ENCODE measurements around the gene ACO2. TPM values are rescaled to one million over a fixed set of nuclear protein-coding genes. Genes with fewer than 3 reads are reported as not detected.

The ACO2 gene
- total RNA-seq, 5 donors from 2014 or later (not counting 1 experiment from before 2014, with no cell fraction given) = 72.0 to 82.2 (median 77.0) TPM

GRCh38 chr22:41469218-41469851 lies 418 bp downstream of the ACO2 start:
- no peaks in the 10 kb centered on the region for H3K27me3 ChIP-seq (replicated peaks in 1 of 2; ENCODE audit: control insufficient read depth in 2 of 2, extremely low read depth in 1 of 2, insufficient read depth in 2 of 2, low read length in 1 of 2)
- H3K4me3 ChIP-seq (ENCODE audit: control insufficient read depth in 1 of 2, extremely low read depth in 1 of 2, low read length in 1 of 2) = peak overlapping the region; percentile 92 to 96
- Mint-ChIP-seq H3K36me3 (peaks cover 39% of the 10 kb centered on the region), H3K27ac (peak overlapping the region; percentile 99 to 100), H3K4me3 (peak overlapping the region; percentile 87 to 93 (median 87)), H3K27me3 (no peaks in the 10 kb centered on the region), H3K4me1 (peaks cover 55 to 65% (median 62%) of the 10 kb centered on the region in 3 donors), H3K9me3 (no peaks in the 10 kb centered on the region)
- under 1% methylated on average over 18 of the region's 30 CpGs for WGBS (ENCODE audit: insufficient coverage)
- CTCF ChIA-PET = interaction anchor here in 1 of 2 donors (0.8 to 1.2 kb wide), 2 partner anchors 66 to 168 kb away, joined by 3 read pairs; partner anchors contain the start of gene ZC3H7B
- H3K27ac ChIP-seq (ENCODE audit: low read length) = peak overlapping the region; percentile 92
- POLR2A ChIA-PET = interaction anchor here (0.5 to 2.5 kb wide), 7 partner anchors 9 to 88 kb away, joined by 5 to 25 read pairs (median 6); partner anchors contain the start of genes TOB2 (in 2 of the 2) and TEF (in 1 of the 2)
- H3K4me1 ChIP-seq (ENCODE audit: control insufficient read depth in 1 of 2, extremely low read depth in 1 of 2, insufficient read depth in 2 of 2, low read length in 2 of 2) = peaks cover 15 to 30% of the 10 kb centered on the region in 2 experiments
- ATAC-seq (replicated peaks in 1 of 4) (peak in 2 of 4 experiments; percentile 3 to 19), DNase-seq (peak in 7 of 35 experiments; percentile 4 to 28 (median 16))
- no peaks in the 10 kb centered on the region for H3K9me3 ChIP-seq
- peaks cover 7 to 40% of the 10 kb centered on the region in 2 donors for H3K36me3 ChIP-seq (ENCODE audit: control insufficient read depth in 2 of 2, extremely low read depth in 1 of 2, insufficient read depth in 1 of 2, low read length in 1 of 2)

GRCh38 chr22:41470886-41471285 lies 2.0 kb downstream of the ACO2 start:
- ATAC-seq (replicated peaks in 1 of 4) (no peak), DNase-seq (no peak)
- peaks cover 15 to 33% of the 10 kb centered on the region in 2 experiments for H3K4me1 ChIP-seq (ENCODE audit: control insufficient read depth in 1 of 2, extremely low read depth in 1 of 2, insufficient read depth in 2 of 2, low read length in 2 of 2)
- H3K4me3 ChIP-seq (ENCODE audit: control insufficient read depth in 1 of 2, extremely low read depth in 1 of 2, low read length in 1 of 2) = no peak overlapping the region
- H3K27me3 Mint-ChIP-seq = no peaks in the 10 kb centered on the region
- peaks cover 55 to 64% (median 58%) of the 10 kb centered on the region in 3 donors for H3K4me1 Mint-ChIP-seq
- no peaks in the 10 kb centered on the region for H3K9me3 Mint-ChIP-seq
- H3K36me3 ChIP-seq (ENCODE audit: control insufficient read depth in 2 of 2, extremely low read depth in 1 of 2, insufficient read depth in 1 of 2, low read length in 1 of 2) = peaks cover 7 to 25% of the 10 kb centered on the region in 2 donors
- peak overlapping the region in 1 of 2 donors; percentile 49 for H3K27ac Mint-ChIP-seq
- ChIA-PET POLR2A (no interaction called here), CTCF (interaction anchor here in 1 of 2 donors (0.5 kb wide), 1 partner anchor 17 kb away, joined by 15 read pairs; no protein-coding TSS in a partner anchor)
- peak overlapping the region; percentile 52 to 87 (median 61) for H3K4me3 Mint-ChIP-seq
- peaks cover 30% of the 10 kb centered on the region for H3K36me3 Mint-ChIP-seq
- WGBS (ENCODE audit: insufficient coverage) = 80% methylated on average over 1 of the region's 2 CpGs
- H3K27ac ChIP-seq (ENCODE audit: low read length) = no peak overlapping the region
- no peaks in the 10 kb centered on the region for H3K27me3 ChIP-seq (replicated peaks in 1 of 2; ENCODE audit: control insufficient read depth in 2 of 2, extremely low read depth in 1 of 2, insufficient read depth in 2 of 2, low read length in 1 of 2)
- no peaks in the 10 kb centered on the region for H3K9me3 ChIP-seq

- Histone ChIP-seq H3K4me1 (ENCODE audit: control insufficient read depth in 1 of 2, extremely low read depth in 1 of 2, insufficient read depth in 2 of 2, low read length in 2 of 2) (peaks cover 15 to 30% of the 10 kb centered on the region in 2 experiments), H3K36me3 (ENCODE audit: control insufficient read depth in 2 of 2, extremely low read depth in 1 of 2, insufficient read depth in 1 of 2, low read length in 1 of 2) (peaks cover 7 to 18% of the 10 kb centered on the region in 2 donors), H3K27ac (ENCODE audit: low read length) (no peak overlapping the region), H3K4me3 (ENCODE audit: control insufficient read depth in 1 of 2, extremely low read depth in 1 of 2, low read length in 1 of 2) (no peak overlapping the region), H3K9me3 (no peaks in the 10 kb centered on the region), H3K27me3 (replicated peaks in 1 of 2; ENCODE audit: control insufficient read depth in 2 of 2, extremely low read depth in 1 of 2, insufficient read depth in 2 of 2, low read length in 1 of 2) (no peaks in the 10 kb centered on the region)
- Mint-ChIP-seq H3K4me3 (no peak overlapping the region), H3K36me3 (peaks cover 25% of the 10 kb centered on the region), H3K27me3 (no peaks in the 10 kb centered on the region), H3K9me3 (no peaks in the 10 kb centered on the region), H3K27ac (no peak overlapping the region), H3K4me1 (peaks cover 55 to 61% (median 55%) of the 10 kb centered on the region in 3 donors)
- no CpG with 5 or more reads among the region's 2 CpGs for WGBS (ENCODE audit: insufficient coverage)
- POLR2A ChIA-PET = interaction anchor here in 1 of 2 donors (0.6 kb wide), 1 partner anchor 18 kb away, joined by 4 read pairs; no protein-coding TSS in a partner anchor
- ATAC-seq (replicated peaks in 1 of 4) (no peak), DNase-seq (no peak)
- CTCF ChIA-PET = no interaction called here
These were observed 2.7 kb downstream of the ACO2 start for GRCh38 chr22:41471568-41471967.

GRCh38 chr22:41474872-41475451 lies 6.0 kb downstream of the ACO2 start:
- no peaks in the 10 kb centered on the region for H3K9me3 Mint-ChIP-seq
- H3K4me3 ChIP-seq (ENCODE audit: control insufficient read depth in 1 of 2, extremely low read depth in 1 of 2, low read length in 1 of 2) = no peak overlapping the region
- no peak for ATAC-seq (replicated peaks in 1 of 4)
- no peak for DNase-seq
- no peaks in the 10 kb centered on the region for H3K27me3 ChIP-seq (replicated peaks in 1 of 2; ENCODE audit: control insufficient read depth in 2 of 2, extremely low read depth in 1 of 2, insufficient read depth in 2 of 2, low read length in 1 of 2)
- peaks cover 10 to 20% of the 10 kb centered on the region in 2 donors for H3K36me3 ChIP-seq (ENCODE audit: control insufficient read depth in 2 of 2, extremely low read depth in 1 of 2, insufficient read depth in 1 of 2, low read length in 1 of 2)
- 93% methylated on average over 3 of the region's 6 CpGs for WGBS (ENCODE audit: insufficient coverage)
- CTCF ChIA-PET = interaction anchor here in 1 of 2 donors (0.6 kb wide), 1 partner anchor 607 kb away, joined by 3 read pairs; no protein-coding TSS in a partner anchor
- no peak overlapping the region for H3K4me3 Mint-ChIP-seq
- peaks cover 3% of the 10 kb centered on the region in 2 experiments for H3K4me1 ChIP-seq (ENCODE audit: control insufficient read depth in 1 of 2, extremely low read depth in 1 of 2, insufficient read depth in 2 of 2, low read length in 2 of 2)
- no peak overlapping the region for H3K27ac ChIP-seq (ENCODE audit: low read length)
- peaks cover 13% of the 10 kb centered on the region for H3K36me3 Mint-ChIP-seq
- H3K27ac Mint-ChIP-seq = no peak overlapping the region
- POLR2A ChIA-PET = interaction anchor here (0.6 to 0.7 kb wide), 3 partner anchors 10 to 382 kb away, joined by 3 to 13 read pairs (median 6); no protein-coding TSS in a partner anchor
- no peaks in the 10 kb centered on the region for H3K27me3 Mint-ChIP-seq
- no peaks in the 10 kb centered on the region for H3K9me3 ChIP-seq
- H3K4me1 Mint-ChIP-seq = peaks cover 45 to 58% (median 50%) of the 10 kb centered on the region in 3 donors

GRCh38 chr22:41478473-41478872 lies 9.6 kb downstream of the ACO2 start:
- Mint-ChIP-seq H3K27me3 (no peaks in the 10 kb centered on the region), H3K27ac (no peak overlapping the region), H3K9me3 (no peaks in the 10 kb centered on the region), H3K36me3 (peaks cover 5% of the 10 kb centered on the region), H3K4me3 (no peak overlapping the region), H3K4me1 (peaks cover 45 to 52% (median 49%) of the 10 kb centered on the region in 3 donors)
- Histone ChIP-seq H3K4me3 (ENCODE audit: control insufficient read depth in 1 of 2, extremely low read depth in 1 of 2, low read length in 1 of 2) (no peak overlapping the region), H3K36me3 (ENCODE audit: control insufficient read depth in 2 of 2, extremely low read depth in 1 of 2, insufficient read depth in 1 of 2, low read length in 1 of 2) (peaks cover 7 to 27% of the 10 kb centered on the region in 2 donors), H3K9me3 (no peaks in the 10 kb centered on the region), H3K27ac (ENCODE audit: low read length) (no peak overlapping the region), H3K27me3 (replicated peaks in 1 of 2; ENCODE audit: control insufficient read depth in 2 of 2, extremely low read depth in 1 of 2, insufficient read depth in 2 of 2, low read length in 1 of 2) (no peaks in the 10 kb centered on the region), H3K4me1 (ENCODE audit: control insufficient read depth in 1 of 2, extremely low read depth in 1 of 2, insufficient read depth in 2 of 2, low read length in 2 of 2) (peaks cover 0 to 16% of the 10 kb centered on the region in 2 experiments)
- ATAC-seq (replicated peaks in 1 of 4) (no peak), DNase-seq (no peak)
- ChIA-PET CTCF (interaction anchor here in 1 of 2 donors (1.1 kb wide), 1 partner anchor 12 kb away, joined by 3 read pairs; no protein-coding TSS in a partner anchor), POLR2A (interaction anchor here (0.6 kb wide), 3 partner anchors 9 to 162 kb away, joined by 3 to 12 read pairs (median 10); no protein-coding TSS in a partner anchor)
- no CpG with 5 or more reads among the region's 2 CpGs for WGBS (ENCODE audit: insufficient coverage)

GRCh38 chr22:41478891-41479521 lies 10.1 kb downstream of the ACO2 start:
- no peak for DNase-seq
- Histone ChIP-seq H3K4me1 (ENCODE audit: control insufficient read depth in 1 of 2, extremely low read depth in 1 of 2, insufficient read depth in 2 of 2, low read length in 2 of 2) (peaks cover 0 to 16% of the 10 kb centered on the region in 2 experiments), H3K36me3 (ENCODE audit: control insufficient read depth in 2 of 2, extremely low read depth in 1 of 2, insufficient read depth in 1 of 2, low read length in 1 of 2) (peaks cover 3 to 27% of the 10 kb centered on the region in 2 donors), H3K27ac (ENCODE audit: low read length) (no peak overlapping the region), H3K27me3 (replicated peaks in 1 of 2; ENCODE audit: control insufficient read depth in 2 of 2, extremely low read depth in 1 of 2, insufficient read depth in 2 of 2, low read length in 1 of 2) (no peaks in the 10 kb centered on the region), H3K4me3 (ENCODE audit: control insufficient read depth in 1 of 2, extremely low read depth in 1 of 2, low read length in 1 of 2) (no peak overlapping the region), H3K9me3 (no peaks in the 10 kb centered on the region)
- H3K36me3 Mint-ChIP-seq = no peaks in the 10 kb centered on the region
- ATAC-seq (replicated peaks in 1 of 4) = no peak
- H3K27ac Mint-ChIP-seq = no peak overlapping the region
- peaks cover 43 to 52% (median 44%) of the 10 kb centered on the region in 3 donors for H3K4me1 Mint-ChIP-seq
- CTCF ChIA-PET = interaction anchor here in 1 of 2 donors (1.1 kb wide), 1 partner anchor 13 kb away, joined by 3 read pairs; no protein-coding TSS in a partner anchor
- H3K27me3 Mint-ChIP-seq = no peaks in the 10 kb centered on the region
- 59% methylated on average over 5 of the region's 7 CpGs for WGBS (ENCODE audit: insufficient coverage)
- H3K4me3 Mint-ChIP-seq = no peak overlapping the region
- H3K9me3 Mint-ChIP-seq = no peaks in the 10 kb centered on the region
- POLR2A ChIA-PET = interaction anchor here (0.6 to 0.7 kb wide), 4 partner anchors 9 to 219 kb away, joined by 4 to 12 read pairs (median 7); no protein-coding TSS in a partner anchor

Measured in T-cell (primary cell).